ENCODE measurements around the gene MRM2.
"Not testable (repeated sequence)": the region's sequence is repeated elsewhere in the genome, so short reads cannot be mapped to it uniquely, and the experiment has no call there.

MRM2 gene

GRCh38 chr7:2241580-2242540 lies at the start of gene MRM2, which contains the start of gene NUDT1:
MRM2 (minus strand) TSS chr7:2242205; CDS start chr7:2242169, 36 bp downstream.
NUDT1 (plus strand) TSS chr7:2242226; CDS start chr7:2244575, 2,349 bp downstream.
- DNase-seq = peak; percentile 92

- DNase-seq = no peak
Measured at GRCh38 chr7:2290877-2291276, 48.9 kb upstream of the MRM2 start.

GRCh38 chr7:2289621-2290020 lies 47.6 kb upstream of the MRM2 start:
- no peak for DNase-seq

- no peak for DNase-seq
Measured at GRCh38 chr7:2289111-2289586, 47.1 kb upstream of the MRM2 start.

- no peak for DNase-seq
Measured at GRCh38 chr7:2288503-2288902, 46.5 kb upstream of the MRM2 start.

GRCh38 chr7:2287745-2288144 lies 45.7 kb upstream of the MRM2 start:
- DNase-seq = no peak

- no peak for DNase-seq
Measured at GRCh38 chr7:2283074-2283473, 41.1 kb upstream of the MRM2 start.

- DNase-seq = no peak
Measured at GRCh38 chr7:2282185-2282751, 40.3 kb upstream of the MRM2 start.

- no peak for DNase-seq
Measured at GRCh38 chr7:2281541-2281940, 39.5 kb upstream of the MRM2 start.

- DNase-seq = no peak
Measured at GRCh38 chr7:2280424-2280823, 38.4 kb upstream of the MRM2 start.

- DNase-seq = no peak
Measured at GRCh38 chr7:2279896-2280295, 37.9 kb upstream of the MRM2 start.

GRCh38 chr7:2278026-2278425 lies 36.0 kb upstream of the MRM2 start:
- no peak for DNase-seq

GRCh38 chr7:2276107-2276506 lies 34.1 kb upstream of the MRM2 start:
- no peak for DNase-seq

GRCh38 chr7:2275101-2275500 lies 33.1 kb upstream of the MRM2 start:
- no peak for DNase-seq

GRCh38 chr7:2274666-2275065 lies 32.7 kb upstream of the MRM2 start:
- DNase-seq = no peak

GRCh38 chr7:2273866-2274265 lies 31.9 kb upstream of the MRM2 start:
- no peak for DNase-seq

- no peak for DNase-seq
Measured at GRCh38 chr7:2272031-2272430, 30.0 kb upstream of the MRM2 start.

- DNase-seq = no peak
Measured at GRCh38 chr7:2271273-2272026, 29.4 kb upstream of the MRM2 start.

- no peak for DNase-seq
Measured at GRCh38 chr7:2270495-2270894, 28.5 kb upstream of the MRM2 start.

GRCh38 chr7:2269991-2270460 lies 28.0 kb upstream of the MRM2 start:
- DNase-seq = no peak

GRCh38 chr7:2269089-2269990 lies 27.3 kb upstream of the MRM2 start:
- not testable (repeated sequence) for DNase-seq

GRCh38 chr7:2266911-2267310 lies 24.9 kb upstream of the MRM2 start:
- DNase-seq = no peak

Measured in activated CD8-positive, alpha-beta memory T cell treated with anti-CD3 and anti-CD28 coated beads, Interleukin-2, amount 50 U/mL, for 48 hours (primary cell).